Measurements from ENCODE around the gene KLF13. TPM values are rescaled to one million over a fixed set of nuclear protein-coding genes. Genes with fewer than 3 reads are reported as not detected.

Gene KLF13
- total RNA-seq, 2 experiments from 2014 or later, result 134 to 145 TPM

DNA sequence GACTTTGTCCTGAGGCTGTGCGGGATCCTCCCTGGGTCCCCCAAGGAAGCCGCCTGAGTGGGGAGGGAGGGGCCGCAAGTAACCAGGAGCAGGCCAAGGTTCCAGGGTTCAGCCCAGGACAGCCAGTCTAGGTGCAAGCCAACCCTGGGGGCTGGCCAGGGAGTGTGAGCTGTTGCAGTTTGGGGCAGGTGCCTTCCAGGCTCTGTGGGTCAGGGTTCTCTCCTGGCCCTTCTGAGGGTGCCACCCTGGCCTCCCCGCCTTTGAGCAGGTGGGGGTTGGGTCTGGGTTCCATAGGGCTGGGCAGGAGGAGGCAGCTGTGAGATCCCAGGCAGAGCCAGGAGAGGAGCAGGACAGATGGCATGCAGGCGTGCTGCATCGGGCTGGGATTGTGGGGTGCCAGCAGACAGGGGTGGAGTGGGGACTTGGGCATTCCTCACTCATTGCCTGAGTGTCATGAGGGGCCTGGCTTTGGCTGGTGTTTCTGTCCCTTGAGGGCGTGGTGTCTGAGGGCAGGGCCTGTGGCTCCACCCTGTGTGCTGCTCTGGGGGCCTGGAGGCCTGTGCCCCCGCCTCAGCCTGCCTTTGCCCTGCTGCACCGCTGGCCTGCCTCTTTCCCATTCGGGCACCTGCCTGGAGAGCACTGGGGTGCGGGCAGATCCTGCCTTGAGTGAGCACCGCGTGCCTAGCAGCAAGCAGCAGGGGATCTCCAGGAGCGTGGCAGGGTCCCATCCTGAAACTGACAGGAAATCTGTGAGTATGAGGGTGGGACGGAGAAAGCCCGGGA, 18.4 kb downstream of the KLF13 start:
- Mint-ChIP-seq H3K9me3 (no peaks in the 10 kb centered on the region), H3K36me3 (peaks cover 36% of the 10 kb centered on the region), H3K4me1 (ENCODE audit: low read depth) (peaks cover 98% of the 10 kb centered on the region), H3K4me3 (peak overlapping the region; percentile 93), H3K27me3 (no peaks in the 10 kb centered on the region), H3K27ac (peak overlapping the region; percentile 100)
- intact Hi-C loops (cut with micrococcal nuclease), result loop anchor here (5.0 kb wide), 3 partner anchors 47 to 128 kb away; no protein-coding TSS in a partner anchor
- ChIA-PET POLR2A (interaction anchor here (0.6 to 7.5 kb wide), 11 partner anchors 9 to 128 kb away, joined by 3 to 97 read pairs (median 6); partner anchors contain the start of gene KLF13), CTCF (interaction anchor here (1.5 to 3.5 kb wide), 6 partner anchors 12 to 144 kb away, joined by 5 to 22 read pairs (median 18); no protein-coding TSS in a partner anchor)
- DNase-seq, result peak; percentile 63

DNA sequence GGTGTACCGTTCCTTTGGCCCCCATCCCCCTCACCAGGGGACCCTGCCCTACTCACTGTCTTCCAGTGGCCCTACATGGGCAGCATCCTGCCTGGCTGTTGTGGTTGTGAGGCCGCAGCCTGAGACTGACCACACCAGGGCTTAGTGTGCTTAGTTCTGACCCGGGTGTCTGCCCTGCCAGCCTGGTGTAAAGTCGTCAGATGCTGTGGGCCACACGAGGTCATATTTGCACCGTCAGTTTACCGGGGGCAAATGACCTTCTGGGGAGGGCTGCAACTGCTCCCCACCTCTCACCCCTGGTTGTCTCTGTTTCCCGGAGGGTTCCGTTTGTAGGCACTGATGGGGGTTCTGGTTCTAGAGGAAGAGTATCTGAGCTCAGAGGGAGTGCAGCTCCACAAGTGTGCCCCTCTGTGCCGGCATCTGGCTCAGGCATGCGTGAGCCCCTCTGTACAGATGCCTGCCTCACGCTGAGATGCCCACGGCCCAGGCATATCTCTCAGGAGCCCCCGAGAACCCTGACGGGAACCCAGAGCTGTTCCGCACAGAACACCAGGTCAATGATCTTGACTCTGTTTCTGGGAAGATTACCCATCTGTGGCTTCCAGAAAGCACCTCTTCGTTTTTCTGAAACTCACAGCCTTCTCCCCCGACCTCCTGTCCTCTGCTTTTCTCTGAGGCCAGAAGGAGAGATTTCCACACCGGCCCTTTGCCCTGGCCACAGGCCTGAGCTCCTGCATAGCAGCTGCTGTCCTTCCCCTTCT, 19.2 kb downstream of the KLF13 start:
- H3K27me3 Mint-ChIP-seq, result no peaks in the 10 kb centered on the region
- ChIA-PET POLR2A (interaction anchor here (1.0 to 7.5 kb wide), 11 partner anchors 14 to 136 kb away, joined by 3 to 97 read pairs (median 6); partner anchors contain the start of gene KLF13), CTCF (interaction anchor here (0.8 to 3.5 kb wide), 11 partner anchors 8 to 143 kb away, joined by 3 to 22 read pairs (median 7); partner anchors contain the start of gene KLF13)
- H3K4me3 Mint-ChIP-seq, result peak overlapping the region; percentile 93
- no peaks in the 10 kb centered on the region for H3K9me3 Mint-ChIP-seq
- H3K36me3 Mint-ChIP-seq, result peaks cover 41% of the 10 kb centered on the region
- intact Hi-C loops (cut with micrococcal nuclease), result loop anchor here (1.0 to 5.0 kb wide), 4 partner anchors 7 to 128 kb away; no protein-coding TSS in a partner anchor
- peak; percentile 65 for DNase-seq
- peak overlapping the region; percentile 100 for H3K27ac Mint-ChIP-seq
- H3K4me1 Mint-ChIP-seq (ENCODE audit: low read depth), result peaks cover 98% of the 10 kb centered on the region

DNA sequence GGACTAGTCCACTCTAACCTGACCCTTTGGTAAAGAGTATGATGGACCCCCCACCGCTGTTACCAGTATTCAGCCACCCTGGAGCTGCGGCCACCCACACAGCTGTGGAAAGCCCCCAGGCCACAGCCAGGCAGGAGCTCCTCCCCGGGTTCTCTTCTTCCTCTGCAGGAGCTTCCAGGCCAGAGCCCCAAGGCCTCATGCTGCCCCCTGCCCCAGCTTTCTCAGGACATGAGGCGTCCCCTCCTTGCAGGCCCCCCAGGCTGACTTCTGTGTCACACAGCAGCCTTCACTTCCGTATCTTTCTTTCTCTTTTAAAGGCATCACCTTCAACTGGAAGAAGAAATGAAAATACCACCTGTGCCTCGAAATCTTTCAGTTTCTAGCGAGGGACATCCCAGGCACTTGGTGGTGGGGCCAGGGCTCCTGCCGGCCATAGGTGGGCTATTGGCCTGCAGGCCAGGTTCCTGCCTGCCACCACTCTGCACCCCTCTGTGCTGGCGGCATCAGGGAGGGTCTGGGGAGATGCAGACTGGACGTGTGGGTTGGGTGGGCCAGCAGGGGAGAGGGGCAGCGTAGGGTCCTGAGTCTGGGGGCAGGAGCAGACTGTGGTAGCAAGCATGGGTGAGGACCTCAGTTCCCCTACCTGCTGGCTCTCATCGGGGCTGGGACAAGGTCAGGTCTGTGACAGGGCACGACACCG, 19.9 kb downstream of the KLF13 start:
- H3K9me3 Mint-ChIP-seq, result no peaks in the 10 kb centered on the region
- H3K27ac Mint-ChIP-seq, result peak overlapping the region; percentile 100
- no peaks in the 10 kb centered on the region for H3K27me3 Mint-ChIP-seq
- CTCF ChIA-PET, result interaction anchor here (0.8 to 3.5 kb wide), 11 partner anchors 9 to 142 kb away, joined by 3 to 22 read pairs (median 7); partner anchors contain the start of gene KLF13
- H3K4me1 Mint-ChIP-seq (ENCODE audit: low read depth), result peaks cover 98% of the 10 kb centered on the region
- POLR2A ChIA-PET, result interaction anchor here (0.9 to 7.5 kb wide), 14 partner anchors 11 to 138 kb away, joined by 3 to 97 read pairs (median 6); partner anchors contain the start of gene KLF13
- peak overlapping the region; percentile 93 for H3K4me3 Mint-ChIP-seq
- intact Hi-C loops (cut with micrococcal nuclease), result loop anchor here (1.0 to 5.0 kb wide), 7 partner anchors 8 to 129 kb away; no protein-coding TSS in a partner anchor
- H3K36me3 Mint-ChIP-seq, result peaks cover 41% of the 10 kb centered on the region
- peak; percentile 70 for DNase-seq

DNA sequence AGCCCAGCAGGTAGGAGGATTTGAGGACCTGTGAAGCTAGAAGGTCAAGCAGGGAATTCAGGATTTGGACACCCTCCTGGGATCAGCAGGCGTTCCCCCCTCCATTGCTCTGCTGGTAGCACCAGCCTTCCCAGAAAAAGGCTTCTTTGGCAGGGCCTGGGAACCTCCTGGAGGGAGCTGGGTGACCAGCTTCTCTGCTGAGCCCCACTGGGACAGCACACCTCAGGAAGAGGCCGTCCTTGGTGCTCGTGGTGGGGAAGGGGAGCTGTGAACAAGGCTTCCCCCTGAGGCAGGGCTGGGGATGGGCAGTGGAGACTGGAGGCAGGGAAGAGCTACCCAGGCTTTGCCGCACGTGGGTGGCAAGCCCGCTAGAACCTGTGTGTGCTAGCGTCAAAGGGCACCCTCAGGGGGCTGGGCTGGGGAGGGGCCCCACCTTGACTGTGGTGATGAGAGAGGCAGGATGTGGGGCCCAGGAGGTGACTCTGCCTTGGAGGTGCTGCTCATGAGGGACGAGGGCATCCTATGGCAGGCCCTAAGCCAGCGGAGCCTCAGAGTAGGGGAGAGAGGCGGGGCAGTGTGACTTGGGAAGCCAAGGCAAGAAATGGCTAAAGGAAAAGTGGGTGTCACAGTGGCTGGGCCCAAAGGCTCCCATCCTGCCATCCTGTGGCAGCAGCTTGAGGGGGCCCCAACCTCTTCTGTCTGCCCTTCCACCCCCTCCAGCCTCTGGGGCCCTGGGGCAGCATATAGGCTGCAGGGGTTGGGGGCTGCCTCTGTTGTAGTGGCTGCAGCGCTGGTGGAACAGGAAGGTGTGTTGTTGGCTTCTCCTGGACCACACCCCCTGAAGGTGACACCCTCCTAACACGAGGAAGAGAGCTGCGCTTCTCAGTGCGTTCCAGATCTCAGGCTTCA, 20.7 kb downstream of the KLF13 start:
- peak overlapping the region; percentile 93 for H3K4me3 Mint-ChIP-seq
- ChIA-PET POLR2A (interaction anchor here (0.7 to 7.5 kb wide), 12 partner anchors 9 to 137 kb away, joined by 3 to 97 read pairs (median 6); partner anchors contain the start of gene KLF13), CTCF (interaction anchor here (0.7 to 3.5 kb wide), 12 partner anchors 8 to 142 kb away, joined by 3 to 22 read pairs (median 6); partner anchors contain the start of gene KLF13)
- peaks cover 41% of the 10 kb centered on the region for H3K36me3 Mint-ChIP-seq
- H3K4me1 Mint-ChIP-seq (ENCODE audit: low read depth), result peaks cover 98% of the 10 kb centered on the region
- intact Hi-C loops (cut with micrococcal nuclease), result loop anchor here (1.0 to 5.0 kb wide), 6 partner anchors 14 to 130 kb away; no protein-coding TSS in a partner anchor
- peak overlapping the region; percentile 100 for H3K27ac Mint-ChIP-seq
- DNase-seq, result peak; percentile 94
- H3K27me3 Mint-ChIP-seq, result no peaks in the 10 kb centered on the region
- no peaks in the 10 kb centered on the region for H3K9me3 Mint-ChIP-seq

DNA sequence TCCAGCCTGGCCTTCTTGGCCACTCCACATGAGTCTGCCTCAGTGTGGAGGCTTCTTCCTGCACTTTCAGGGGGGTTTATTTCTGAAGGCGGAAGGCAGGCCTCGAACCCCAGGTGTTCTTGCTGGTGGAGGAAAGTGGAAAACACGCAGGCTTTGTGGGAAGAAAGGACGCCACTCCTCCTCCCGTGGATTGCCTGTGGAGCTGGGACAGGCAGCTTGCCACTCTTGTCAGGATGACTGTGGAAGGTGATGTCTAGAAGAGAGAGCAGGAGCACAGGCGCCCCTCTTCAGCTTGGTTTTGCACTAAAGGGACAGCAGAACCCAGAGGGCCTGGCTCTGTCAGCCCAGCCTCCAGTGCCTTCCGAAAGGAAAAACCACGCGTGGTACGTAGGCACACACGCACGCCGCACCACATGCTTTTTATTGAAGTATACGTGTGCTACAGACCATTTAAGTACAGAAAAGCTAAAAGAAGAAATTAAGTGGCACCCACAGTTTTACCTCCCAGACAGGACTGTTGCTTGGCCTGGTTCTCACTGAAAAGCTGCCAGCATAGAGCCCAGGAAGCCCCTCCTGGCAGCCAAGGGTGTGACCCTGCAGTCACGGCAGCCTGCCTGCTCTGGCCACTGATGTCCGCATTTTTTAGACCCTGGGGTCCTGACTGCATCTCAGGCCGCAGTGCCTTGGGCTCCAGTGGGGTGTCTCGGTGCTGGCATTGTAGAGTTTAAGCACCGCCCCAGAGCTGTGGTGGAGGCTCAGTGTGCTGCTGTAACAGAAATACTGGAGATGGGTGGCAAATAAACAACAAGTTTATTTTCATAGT, 21.6 kb downstream of the KLF13 start:
- ChIA-PET POLR2A (interaction anchor here (1.6 to 7.5 kb wide), 7 partner anchors 12 to 111 kb away, joined by 3 to 97 read pairs (median 18); partner anchors contain the start of gene KLF13), CTCF (interaction anchor here (1.1 to 3.5 kb wide), 6 partner anchors 9 to 141 kb away, joined by 4 to 22 read pairs (median 18); partner anchors contain the start of gene KLF13)
- Mint-ChIP-seq H3K4me3 (peak overlapping the region; percentile 93), H3K36me3 (peaks cover 41% of the 10 kb centered on the region), H3K4me1 (ENCODE audit: low read depth) (peaks cover 98% of the 10 kb centered on the region), H3K27me3 (no peaks in the 10 kb centered on the region), H3K27ac (peak overlapping the region; percentile 100), H3K9me3 (no peaks in the 10 kb centered on the region)
- no peak for DNase-seq
- intact Hi-C loops (cut with micrococcal nuclease), result loop anchor here (1.0 to 5.0 kb wide), 6 partner anchors 13 to 131 kb away; no protein-coding TSS in a partner anchor

DNA sequence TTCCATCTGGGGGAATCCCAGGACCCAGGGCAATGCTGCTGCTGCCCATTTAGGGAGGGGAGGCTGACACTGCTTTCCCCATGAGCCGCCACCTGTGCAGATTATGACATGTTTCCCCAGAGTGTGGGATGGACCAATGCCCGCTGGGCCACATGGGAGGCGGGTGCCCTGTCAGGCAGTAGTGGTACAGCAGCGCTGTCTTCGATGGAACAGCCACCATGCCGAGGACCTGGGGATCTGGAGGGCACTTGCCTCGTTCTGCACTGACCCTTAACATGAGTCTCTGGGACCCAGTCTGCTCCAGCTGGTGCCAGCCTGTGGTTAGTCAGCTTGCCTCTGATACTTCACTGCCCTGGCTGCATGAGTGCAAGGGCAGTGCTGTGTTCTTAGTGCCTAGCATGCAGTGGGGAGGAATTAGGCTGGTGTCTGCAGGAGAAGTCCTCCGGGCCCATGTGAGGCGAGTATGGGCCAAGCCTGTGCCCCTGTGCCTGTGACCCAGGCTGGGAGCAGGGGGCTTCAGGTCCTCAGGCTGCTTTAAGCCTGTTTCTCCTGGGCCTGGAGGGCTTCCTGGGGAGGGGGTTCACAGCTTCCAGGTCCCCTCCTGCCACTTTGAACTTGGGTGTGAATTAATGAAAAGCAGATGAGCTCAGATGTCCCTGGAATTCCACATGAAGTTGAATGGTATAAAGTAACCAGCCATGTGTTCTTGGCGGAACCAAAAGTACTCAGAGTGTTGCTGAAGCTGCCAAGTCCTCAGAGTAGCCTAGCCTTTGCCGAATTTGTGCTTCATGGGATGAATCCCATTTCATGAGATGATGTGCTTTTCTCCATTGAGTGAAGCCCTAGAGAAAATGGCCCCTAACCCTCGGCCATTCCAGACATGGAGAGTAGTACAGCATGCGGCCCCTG, 22.9 kb downstream of the KLF13 start:
- H3K36me3 Mint-ChIP-seq, result peaks cover 45% of the 10 kb centered on the region
- no peak overlapping the region for H3K4me3 Mint-ChIP-seq
- H3K9me3 Mint-ChIP-seq, result no peaks in the 10 kb centered on the region
- intact Hi-C loops (cut with micrococcal nuclease), result loop anchor here (5.0 kb wide), 3 partner anchors 43 to 132 kb away; no protein-coding TSS in a partner anchor
- CTCF ChIA-PET, result no interaction called here
- no peak for DNase-seq
- H3K4me1 Mint-ChIP-seq (ENCODE audit: low read depth), result peaks cover 97% of the 10 kb centered on the region
- H3K27me3 Mint-ChIP-seq, result no peaks in the 10 kb centered on the region
- peak overlapping the region; percentile 94 for H3K27ac Mint-ChIP-seq
- POLR2A ChIA-PET, result interaction anchor here (1.2 to 7.5 kb wide), 4 partner anchors 10 to 124 kb away, joined by 4 to 97 read pairs (median 33); no protein-coding TSS in a partner anchor

DNA sequence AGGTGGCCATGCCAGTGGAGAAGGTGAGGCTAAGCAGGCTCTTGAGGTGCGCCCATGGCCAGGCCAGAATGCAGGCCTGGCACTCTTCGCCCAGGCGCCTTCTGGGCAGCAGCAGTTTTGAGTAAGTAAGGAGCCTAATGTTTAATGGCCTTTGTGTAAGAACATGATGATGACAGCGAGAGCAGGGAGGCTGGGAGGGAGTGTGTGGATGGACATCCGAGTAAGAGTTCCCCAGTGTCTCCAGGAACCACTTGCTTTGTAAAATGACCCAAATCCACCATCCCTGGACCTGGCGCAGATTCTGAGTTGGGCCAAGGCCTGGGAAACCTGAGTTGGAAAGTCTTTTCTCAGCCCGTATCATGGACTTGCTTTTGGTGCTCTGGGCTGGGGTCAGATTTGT, 24.1 kb downstream of the KLF13 start:
- Mint-ChIP-seq H3K27me3 (no peaks in the 10 kb centered on the region), H3K27ac (peak overlapping the region; percentile 94), H3K9me3 (peaks cover 4% of the 10 kb centered on the region), H3K36me3 (peaks cover 55% of the 10 kb centered on the region), H3K4me3 (peak overlapping the region; percentile 57), H3K4me1 (ENCODE audit: low read depth) (peaks cover 99% of the 10 kb centered on the region)
- CTCF ChIA-PET, result interaction anchor here (2.0 kb wide), 1 partner anchor 15 kb away, joined by 5 read pairs; no protein-coding TSS in a partner anchor
- DNase-seq, result no peak
- intact Hi-C loops (cut with micrococcal nuclease), result loop anchor here (1.0 kb wide), 1 partner anchor 11 kb away; no protein-coding TSS in a partner anchor
- POLR2A ChIA-PET, result interaction anchor here (7.5 kb wide), 1 partner anchor 9 kb away, joined by 97 read pairs; no protein-coding TSS in a partner anchor

DNA sequence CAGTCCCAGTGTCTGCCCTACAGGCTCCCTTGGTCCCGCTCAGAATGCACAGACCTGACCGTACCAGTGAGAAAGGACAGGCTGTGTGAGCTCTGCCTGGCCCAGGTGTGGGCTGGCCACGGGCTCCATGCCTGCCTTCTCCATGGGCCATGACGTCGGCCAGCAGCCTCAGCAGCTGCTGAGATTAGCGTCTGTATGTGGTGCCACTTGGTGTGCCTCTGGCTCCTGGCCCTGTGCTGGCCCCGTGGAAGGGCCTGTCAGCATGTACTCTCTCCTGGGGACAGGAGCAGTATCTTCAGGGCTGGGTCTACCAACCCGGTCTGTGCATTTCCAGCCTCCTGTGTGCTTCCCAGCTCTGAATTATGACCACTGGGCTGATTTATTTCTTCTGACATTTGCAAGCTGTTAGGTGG, 25.7 kb downstream of the KLF13 start:
- ChIA-PET POLR2A (interaction anchor here (1.4 to 1.6 kb wide), 2 partner anchors 9 to 12 kb away, joined by 4 to 5 read pairs; no protein-coding TSS in a partner anchor), CTCF (interaction anchor here (1.1 to 2.0 kb wide), 3 partner anchors 13 to 86 kb away, joined by 3 to 5 read pairs (median 5); no protein-coding TSS in a partner anchor)
- DNase-seq, result no peak
- H3K4me3 Mint-ChIP-seq, result peak overlapping the region; percentile 46
- H3K4me1 Mint-ChIP-seq (ENCODE audit: low read depth), result peaks cover 99% of the 10 kb centered on the region
- no peaks in the 10 kb centered on the region for H3K27me3 Mint-ChIP-seq
- intact Hi-C loops (cut with micrococcal nuclease), result no loop called here
- H3K9me3 Mint-ChIP-seq, result peaks cover 4% of the 10 kb centered on the region
- peaks cover 51% of the 10 kb centered on the region for H3K36me3 Mint-ChIP-seq
- peak overlapping the region; percentile 94 for H3K27ac Mint-ChIP-seq

All from activated CD4-positive, alpha-beta memory T cell treated with anti-CD3 and anti-CD28 coated beads for 36 hours (primary cell).